GM20000 (cell line): ENCODE data around the gene PKP4.

ENCODE experiments used
- DNase-seq: peaks from one replicate; pipeline ENCODE4 v3.0.0; 2012; ENCODE audit warnings: low spot score
- CTCF ChIP-seq: IDR thresholded peaks from 2 replicates; pipeline ENCODE4 v1.5.1; 2012; ENCODE audit warnings: mild to moderate bottlenecking, control low read depth; ENCODE audit errors: extremely low read depth, missing control alignments

PKP4 gene

GRCh38 chr2:158647436-158648231 lies 190.9 kb downstream of the PKP4 start:
- no peak for TF ChIP-seq CTCF
- no peak for DNase-seq

GRCh38 chr2:158649846-158650245 lies 193.1 kb downstream of the PKP4 start:
- TF ChIP-seq CTCF: no peak
- DNase-seq: no peak

GRCh38 chr2:158650646-158651357 lies 194.1 kb downstream of the PKP4 start:
- no peak for DNase-seq
- TF ChIP-seq CTCF: no peak

- TF ChIP-seq CTCF: no peak
- no peak for DNase-seq
Observed at GRCh38 chr2:158651358-158652057, 194.8 kb downstream of the PKP4 start.

GRCh38 chr2:158655628-158656027 lies 198.9 kb downstream of the PKP4 start:
- DNase-seq: no peak
- no peak for TF ChIP-seq CTCF

GRCh38 chr2:158656492-158657229 lies 199.9 kb downstream of the PKP4 start:
- TF ChIP-seq CTCF: no peak
- no peak for DNase-seq
